Upper lobe of left lung (tissue), 6 donors: ENCODE results near the gene POLD1. TPM values are rescaled to one million over a fixed set of nuclear protein-coding genes. Genes with fewer than 3 reads are reported as not detected.

Source experiments
- ATAC-seq, 2 donors: fragments of 200-7000 bp; cut with Tn5 transposase; one replicate each; pipeline ENCODE4 v1.9.1; 2022; ENCODE audit warnings: mild to moderate bottlenecking in 2 of 2, moderate library complexity in 2 of 2; ENCODE audit not compliant: low FRiP score in 2 of 2
- DNase-seq, 2 donors: peaks; one replicate each; pipeline ENCODE4 v3.0.0-alpha.2; 2019 to 2020
- H3K27ac ChIP-seq, 4 donors: fragments of 200-600 bp; sonication (generic); one replicate each; pipeline ENCODE4 v1.5.1; 2016 to 2019
- H3K27me3 ChIP-seq, 4 donors: fragments of 200-600 bp; sonication (generic); one replicate each; pipeline ENCODE4 v1.5.1; 2017 to 2019
- H3K36me3 ChIP-seq, 4 donors: fragments of 200-600 bp; sonication (generic); one replicate each; pipeline ENCODE4 v1.5.1; 2016 to 2019
- H3K4me1 ChIP-seq, 4 donors: fragments of 200-600 bp; sonication (generic); one replicate each; pipeline ENCODE4 v1.5.1; 2018 to 2019
- H3K4me3 ChIP-seq, 4 donors: fragments of 200-600 bp; sonication (generic); one replicate each; pipeline ENCODE4 v1.5.1; 2017 to 2019; ENCODE audit warnings: mild to moderate bottlenecking in 2 of 4, moderate library complexity in 1 of 4
- H3K9me3 ChIP-seq, 4 donors: fragments of 200-600 bp; sonication (generic); one replicate each; pipeline ENCODE4 v1.5.1; 2018 to 2019
- CTCF ChIP-seq, 6 experiments: fragments of 450-650 bp in 4 of 6; fragments of 200-600 bp in 2 of 6; sonication (generic) in 2 of 6; IDR thresholded peaks; one replicate each; pipeline ENCODE4 v1.5.1; 2016 to 2019; ENCODE audit warnings: antibody characterized with exemption in 6 of 6
- EP300 ChIP-seq, 4 donors: sonication (generic); formaldehyde crosslinking; IDR thresholded peaks; one replicate each; pipeline ENCODE4 v1.5.1; 2017; ENCODE audit warnings: antibody characterized with exemption in 4 of 4, control low read depth in 2 of 4
- POLR2A ChIP-seq, 4 donors: fragments of 450-650 bp; IDR thresholded peaks; one replicate each; pipeline ENCODE4 v1.5.1; 2016 to 2017; ENCODE audit warnings: antibody characterized with exemption in 4 of 4, mild to moderate bottlenecking in 2 of 4
- POLR2AphosphoS5 ChIP-seq, 2 donors: sonication (generic); formaldehyde crosslinking; IDR thresholded peaks; one replicate each; pipeline ENCODE4 v1.5.1; 2017; ENCODE audit warnings: antibody characterized with exemption in 2 of 2
- WGBS, 2 donors: methylation state at CpG; one replicate each; pipeline ENCODE4 v1.1.5; 2017 to 2018; 5-methylcytosine and 5-hydroxymethylcytosine counted together
- total RNA-seq, 6 donors: library from RNA; depleted of rRNA in 4 of 6; stranded (reverse); fragments of >200 nt in 4 of 6; gene quantifications; one replicate each; pipeline versions ENCODE4 v1.1.0 to v1.2.1, GENCODE V29; 2016 to 2021
- donor health status: DM: no; HTN: no; CAD: no; lungs with moderate emphysema.
- donor health status: DM: no; HTN: yes; CAD: no; lungs with severe emphysema.

Gene POLD1
- total RNA-seq, 6 donors from 2014 or later: 20.5 to 66.0 (median 44.0) TPM

- H3K9me3 ChIP-seq: no peaks in the 10 kb centered on the region
- TF ChIP-seq EP300 (IDR thresholded peaks at IDR 0.05) (no peak), POLR2AphosphoS5 (IDR thresholded peaks at IDR 0.05) (peak in 1 of 2 donors; percentile 33), CTCF (IDR thresholded peaks at IDR 0.05) (peak; percentile 86 to 95 (median 94)), POLR2A (IDR thresholded peaks at IDR 0.05) (no peak)
- ATAC-seq (peak; percentile 90 to 94), DNase-seq (peak; percentile 45 to 95)
- no peaks in the 10 kb centered on the region for H3K27me3 ChIP-seq
- H3K27ac ChIP-seq: peak overlapping the region; percentile 69 to 92 (median 86)
- peak overlapping the region; percentile 64 to 82 (median 68) for H3K4me3 ChIP-seq
- H3K4me1 ChIP-seq: peaks cover 4 to 24% (median 6%) of the 10 kb centered on the region in 4 donors
- 8 to 9% methylated on average over 28 to 34 of the region's 34 CpGs for WGBS, 2 donors
- H3K36me3 ChIP-seq: no peaks in the 10 kb centered on the region
Observed at GRCh38 chr19:50368649-50369570, 15.2 kb upstream of the POLD1 start.

- Histone ChIP-seq H3K4me3 (no peak overlapping the region), H3K27ac (peak overlapping the region; percentile 40 to 80 (median 77)), H3K4me1 (peaks cover 10 to 24% (median 14%) of the 10 kb centered on the region in 4 donors), H3K27me3 (no peaks in the 10 kb centered on the region), H3K36me3 (no peaks in the 10 kb centered on the region), H3K9me3 (no peaks in the 10 kb centered on the region)
- DNase-seq (peak in 1 of 2 donors; percentile 74), ATAC-seq (no peak)
- WGBS, 2 donors: 51 to 69% methylated on average over 10 of the region's 10 CpGs
- TF ChIP-seq CTCF (IDR thresholded peaks at IDR 0.05) (no peak), EP300 (IDR thresholded peaks at IDR 0.05) (peak in 1 of 4 donors; percentile 88)
Observed at GRCh38 chr19:50371914-50372475, 12.2 kb upstream of the POLD1 start.

- DNase-seq: peak; percentile 94
- peak within 1 kb of the TSS; percentile 97 to 99 (median 98) for H3K27ac ChIP-seq
- peaks cover 8 to 43% (median 40%) of the 10 kb centered on the region in 4 donors for H3K36me3 ChIP-seq
- peak; percentile 96 for ATAC-seq
- WGBS, 2 donors: 2 to 3% methylated on average over 47 to 52 of the region's 67 CpGs
- H3K4me1 ChIP-seq: peaks cover 9 to 35% (median 27%) of the 10 kb centered on the region in 4 donors
- TF ChIP-seq CTCF (IDR thresholded peaks at IDR 0.05) (no peak), EP300 (IDR thresholded peaks at IDR 0.05) (peak in 1 of 4 donors; percentile 79), POLR2AphosphoS5 (IDR thresholded peaks at IDR 0.05) (peak; percentile 90 to 98), POLR2A (IDR thresholded peaks at IDR 0.05) (peak in 3 of 4 donors; percentile 61 to 93 (median 85))
- H3K27me3 ChIP-seq: no peaks in the 10 kb centered on the region
- peak within 1 kb of the TSS; percentile 73 to 87 (median 78) for H3K4me3 ChIP-seq
- H3K9me3 ChIP-seq: no peaks in the 10 kb centered on the region
Observed at GRCh38 chr19:50376166-50377050, 7.7 kb upstream of the POLD1 start, which contains the start of gene NR1H2. NR1H2 (plus strand) TSS chr19:50376457; CDS start chr19:50377606, 1,149 bp downstream.

GRCh38 chr19:50377051-50377461, 7.1 kb upstream of the POLD1 start:
- Histone ChIP-seq H3K27ac (peak overlapping the region; percentile 97 to 99 (median 98)), H3K27me3 (no peaks in the 10 kb centered on the region), H3K4me3 (peak overlapping the region in 3 of 4 donors; percentile 73 to 87 (median 82)), H3K36me3 (peaks cover 13 to 49% (median 47%) of the 10 kb centered on the region in 4 donors), H3K9me3 (no peaks in the 10 kb centered on the region), H3K4me1 (peaks cover 9 to 35% (median 25%) of the 10 kb centered on the region in 4 donors)
- whole genome bisulfite sequencing, 2 donors: 53 to 59% methylated on average over 7 of the region's 7 CpGs
- ATAC-seq: peak in 1 of 2 donors; percentile 12
- TF ChIP-seq POLR2A (IDR thresholded peaks at IDR 0.05) (no peak), EP300 (IDR thresholded peaks at IDR 0.05) (no peak), POLR2AphosphoS5 (IDR thresholded peaks at IDR 0.05) (no peak), CTCF (IDR thresholded peaks at IDR 0.05) (no peak)
- peak in 1 of 2 donors; percentile 86 for DNase-seq
